ENCODE data around the gene EXOC4.

The EXOC4 gene

DNA sequence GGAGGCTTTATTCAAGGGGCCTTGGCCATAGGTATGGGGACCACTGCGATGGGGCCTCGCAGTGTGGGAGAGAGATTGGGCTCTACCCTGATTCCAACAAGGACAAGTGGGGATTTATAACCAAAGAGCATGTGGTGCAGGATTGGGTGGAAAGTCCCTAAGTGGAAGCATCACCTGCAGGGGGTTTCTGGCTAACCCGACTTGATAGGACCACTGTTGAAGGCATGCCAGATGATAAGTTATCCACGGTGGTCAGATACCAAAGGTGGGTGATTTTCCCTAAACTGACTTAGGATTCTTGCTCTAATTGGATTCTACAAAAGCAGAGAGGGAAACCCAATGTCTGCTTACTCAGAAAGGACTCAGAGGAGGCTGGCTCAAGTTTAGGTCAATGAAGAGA, 444.7 kb downstream of the EXOC4 start:
- Histone ChIP-seq H3K9ac (ENCODE audit: low read length) (no peak overlapping the region), H2AFZ (ENCODE audit: low read length) (no peak overlapping the region), H4K20me1 (ENCODE audit: insufficient read depth, low read length) (no peaks in the 10 kb centered on the region), H3K36me3 (ENCODE audit: insufficient read depth, low read length) (no peaks in the 10 kb centered on the region), H3K27me3 (ENCODE audit: insufficient read depth, low read length) (no peaks in the 10 kb centered on the region), H3K4me3 (ENCODE audit: low read depth, low read length, poor library complexity, severe bottlenecking) (no peak overlapping the region), H3K79me2 (ENCODE audit: insufficient read depth, low read length) (no peaks in the 10 kb centered on the region), H3K4me1 (ENCODE audit: insufficient read depth, low read length, severe bottlenecking) (peaks cover 9% of the 10 kb centered on the region), H3K9me2 (ENCODE audit: low read depth, low read length) (no peaks in the 10 kb centered on the region), H3F3A (ENCODE audit: insufficient read depth, low read length) (no peaks in the 10 kb centered on the region), H3K27ac (ENCODE audit: low read depth, low read length, poor library complexity, severe bottlenecking) (no peak overlapping the region), H3K4me2 (ENCODE audit: low read length) (no peak overlapping the region), H3K9me3 (ENCODE audit: low read length) (no peaks in the 10 kb centered on the region)
- TF ChIP-seq, protein P1, sequence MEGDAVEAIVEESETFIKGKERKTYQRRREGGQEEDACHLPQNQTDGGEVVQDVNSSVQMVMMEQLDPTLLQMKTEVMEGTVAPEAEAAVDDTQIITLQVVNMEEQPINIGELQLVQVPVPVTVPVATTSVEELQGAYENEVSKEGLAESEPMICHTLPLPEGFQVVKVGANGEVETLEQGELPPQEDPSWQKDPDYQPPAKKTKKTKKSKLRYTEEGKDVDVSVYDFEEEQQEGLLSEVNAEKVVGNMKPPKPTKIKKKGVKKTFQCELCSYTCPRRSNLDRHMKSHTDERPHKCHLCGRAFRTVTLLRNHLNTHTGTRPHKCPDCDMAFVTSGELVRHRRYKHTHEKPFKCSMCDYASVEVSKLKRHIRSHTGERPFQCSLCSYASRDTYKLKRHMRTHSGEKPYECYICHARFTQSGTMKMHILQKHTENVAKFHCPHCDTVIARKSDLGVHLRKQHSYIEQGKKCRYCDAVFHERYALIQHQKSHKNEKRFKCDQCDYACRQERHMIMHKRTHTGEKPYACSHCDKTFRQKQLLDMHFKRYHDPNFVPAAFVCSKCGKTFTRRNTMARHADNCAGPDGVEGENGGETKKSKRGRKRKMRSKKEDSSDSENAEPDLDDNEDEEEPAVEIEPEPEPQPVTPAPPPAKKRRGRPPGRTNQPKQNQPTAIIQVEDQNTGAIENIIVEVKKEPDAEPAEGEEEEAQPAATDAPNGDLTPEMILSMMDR (IDR thresholded peaks at IDR 0.05; ENCODE audit: low read length), result no peak
- no peak for TF ChIP-seq EZH2 (IDR thresholded peaks at IDR 0.05; ENCODE audit: borderline replicate concordance, low read length)

DNA sequence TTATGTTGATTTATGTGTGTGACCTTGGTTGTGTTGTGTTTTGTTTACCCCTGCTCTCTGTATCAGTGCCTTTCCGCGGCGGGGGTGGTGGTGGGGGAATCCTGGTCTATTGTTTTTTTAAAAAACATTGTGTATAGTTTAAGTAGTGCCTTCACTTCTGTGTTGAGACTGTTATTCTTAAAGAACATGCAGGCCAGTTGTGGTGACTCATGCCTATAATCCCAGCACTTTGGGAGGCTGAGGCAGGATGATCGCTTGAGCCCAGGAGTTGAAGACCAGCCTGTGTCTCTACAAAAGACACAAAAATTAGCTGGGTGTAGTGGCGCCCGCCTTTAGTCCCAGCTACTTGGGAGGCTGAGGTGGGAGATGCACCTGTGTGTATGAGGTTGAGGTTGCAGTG, 445.2 kb downstream of the EXOC4 start:
- Histone ChIP-seq H3K27me3 (ENCODE audit: insufficient read depth, low read length) (no peaks in the 10 kb centered on the region), H3F3A (ENCODE audit: insufficient read depth, low read length) (no peaks in the 10 kb centered on the region), H3K4me3 (ENCODE audit: low read depth, low read length, poor library complexity, severe bottlenecking) (no peak overlapping the region), H3K9me3 (ENCODE audit: low read length) (no peaks in the 10 kb centered on the region), H3K9ac (ENCODE audit: low read length) (no peak overlapping the region), H2AFZ (ENCODE audit: low read length) (no peak overlapping the region), H3K4me2 (ENCODE audit: low read length) (no peak overlapping the region), H3K27ac (ENCODE audit: low read depth, low read length, poor library complexity, severe bottlenecking) (no peak overlapping the region), H4K20me1 (ENCODE audit: insufficient read depth, low read length) (no peaks in the 10 kb centered on the region), H3K4me1 (ENCODE audit: insufficient read depth, low read length, severe bottlenecking) (peaks cover 9% of the 10 kb centered on the region), H3K9me2 (ENCODE audit: low read depth, low read length) (no peaks in the 10 kb centered on the region), H3K36me3 (ENCODE audit: insufficient read depth, low read length) (no peaks in the 10 kb centered on the region), H3K79me2 (ENCODE audit: insufficient read depth, low read length) (no peaks in the 10 kb centered on the region)
- TF ChIP-seq, protein P1 (IDR thresholded peaks at IDR 0.05; ENCODE audit: low read length), result no peak
- no peak for TF ChIP-seq EZH2 (IDR thresholded peaks at IDR 0.05; ENCODE audit: borderline replicate concordance, low read length)

DNA sequence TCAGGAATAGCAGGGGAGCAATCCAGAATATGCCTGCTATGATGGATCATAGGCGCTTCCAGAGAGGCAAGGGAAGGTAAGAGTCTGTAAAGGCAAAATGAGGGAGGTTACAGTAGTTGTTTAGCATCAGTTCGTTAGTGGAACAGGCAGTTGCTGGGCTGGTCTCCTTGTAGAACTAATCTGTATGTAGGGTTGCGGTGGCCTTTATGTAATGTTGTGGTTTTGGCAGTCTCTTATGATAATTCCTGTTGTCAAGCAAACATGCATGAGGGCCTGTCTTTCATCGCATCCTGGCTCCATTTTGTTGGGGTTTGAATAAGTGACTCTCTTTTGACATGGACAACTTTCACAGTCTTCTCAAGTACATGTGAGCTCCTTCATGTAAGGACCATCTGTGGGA, 446.5 kb downstream of the EXOC4 start:
- H3K9me3 ChIP-seq (ENCODE audit: low read length), result no peaks in the 10 kb centered on the region
- H3K4me1 ChIP-seq (ENCODE audit: insufficient read depth, low read length, severe bottlenecking), result peaks cover 9% of the 10 kb centered on the region
- no peak overlapping the region for H3K4me2 ChIP-seq (ENCODE audit: low read length)
- H4K20me1 ChIP-seq (ENCODE audit: insufficient read depth, low read length), result no peaks in the 10 kb centered on the region
- no peak overlapping the region for H3K9ac ChIP-seq (ENCODE audit: low read length)
- H2AFZ ChIP-seq (ENCODE audit: low read length), result no peak overlapping the region
- no peak overlapping the region for H3K27ac ChIP-seq (ENCODE audit: low read depth, low read length, poor library complexity, severe bottlenecking)
- H3F3A ChIP-seq (ENCODE audit: insufficient read depth, low read length), result no peaks in the 10 kb centered on the region
- TF ChIP-seq, protein P1 (IDR thresholded peaks at IDR 0.05; ENCODE audit: low read length), result no peak
- no peak for TF ChIP-seq EZH2 (IDR thresholded peaks at IDR 0.05; ENCODE audit: borderline replicate concordance, low read length)
- no peaks in the 10 kb centered on the region for H3K79me2 ChIP-seq (ENCODE audit: insufficient read depth, low read length)
- H3K27me3 ChIP-seq (ENCODE audit: insufficient read depth, low read length), result no peaks in the 10 kb centered on the region
- no peaks in the 10 kb centered on the region for H3K36me3 ChIP-seq (ENCODE audit: insufficient read depth, low read length)
- H3K4me3 ChIP-seq (ENCODE audit: low read depth, low read length, poor library complexity, severe bottlenecking), result no peak overlapping the region
- H3K9me2 ChIP-seq (ENCODE audit: low read depth, low read length), result no peaks in the 10 kb centered on the region

All from OCI-LY1 (cell line).